HG03025 (cell line): ENCODE results near the gene CLSTN2.
"Not testable (repeated sequence)": the region's sequence is repeated elsewhere in the genome, so short reads cannot be mapped to it uniquely, and the experiment has no call there.

ENCODE experiments used
- ATAC-seq: cut with Tn5 transposase; IDR thresholded peaks from one replicate; pipeline ENCODE4 v1.9.1; 2021; ENCODE audit warnings: mild to moderate bottlenecking, moderate library complexity; ENCODE audit not compliant: unreplicated experiment, low FRiP score

The CLSTN2 gene

DNA sequence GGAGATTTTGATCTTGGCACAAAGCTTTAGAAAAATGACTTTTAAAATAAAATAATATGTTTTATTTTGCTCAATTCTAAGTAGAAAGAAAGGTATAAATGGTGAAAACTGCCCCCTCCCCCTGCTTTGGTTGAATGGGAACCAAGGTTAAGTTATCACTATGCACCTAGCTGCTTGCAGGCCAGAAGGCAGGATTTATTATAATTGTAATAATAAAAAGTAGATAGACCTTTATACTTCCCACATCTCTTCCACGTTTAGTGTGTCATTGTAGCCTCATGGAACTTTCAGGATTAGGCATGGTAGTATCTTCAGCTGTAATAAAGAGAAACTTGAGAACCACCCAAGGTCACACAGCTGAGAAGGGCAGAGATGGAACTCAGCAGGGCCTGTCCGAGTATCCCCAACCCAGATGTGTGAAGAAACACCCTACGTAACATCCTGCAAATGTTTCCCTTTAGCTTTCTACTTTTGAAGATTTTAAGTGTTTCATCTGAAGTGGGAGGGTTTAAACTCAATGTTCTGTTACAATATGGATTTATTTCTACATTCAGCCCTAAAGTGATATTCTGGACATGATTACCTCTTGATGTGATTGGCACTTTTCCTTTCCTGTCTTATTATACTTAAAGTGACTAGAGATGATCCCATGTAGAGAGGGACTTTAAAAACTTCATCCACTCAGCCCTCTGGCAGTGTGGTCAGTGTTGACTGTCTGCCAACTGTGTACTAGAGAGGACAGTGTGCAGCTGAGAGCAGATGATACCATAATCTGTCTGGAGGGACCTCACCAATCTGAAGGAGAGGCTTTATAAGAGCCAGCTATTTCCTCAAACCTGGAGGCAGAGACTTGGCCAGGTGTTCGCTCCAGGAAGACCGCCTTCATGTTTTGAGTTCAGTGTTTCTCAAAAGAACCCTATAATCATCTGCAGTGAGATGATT, 460.4 kb downstream of the CLSTN2 start:
- no peak for ATAC-seq

DNA sequence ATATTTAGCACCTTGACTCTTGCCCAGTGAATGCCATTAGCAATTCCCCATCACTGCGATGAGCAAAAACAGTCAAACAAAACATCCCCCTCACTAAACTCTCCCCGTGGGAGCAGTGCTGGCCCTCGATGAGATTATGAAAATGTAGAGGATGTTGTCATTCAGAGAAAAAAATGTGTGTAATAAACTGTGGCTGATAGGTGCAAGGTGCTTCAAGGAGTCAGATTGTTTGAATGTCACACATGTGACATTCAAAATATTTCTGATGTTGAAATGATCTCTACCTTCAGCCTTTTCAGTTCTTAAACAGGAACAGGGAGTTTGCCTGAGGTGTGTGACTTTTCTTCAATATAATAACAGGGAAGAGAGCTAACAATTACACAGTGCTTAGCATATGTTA, 461.1 kb downstream of the CLSTN2 start:
- no peak for ATAC-seq

DNA sequence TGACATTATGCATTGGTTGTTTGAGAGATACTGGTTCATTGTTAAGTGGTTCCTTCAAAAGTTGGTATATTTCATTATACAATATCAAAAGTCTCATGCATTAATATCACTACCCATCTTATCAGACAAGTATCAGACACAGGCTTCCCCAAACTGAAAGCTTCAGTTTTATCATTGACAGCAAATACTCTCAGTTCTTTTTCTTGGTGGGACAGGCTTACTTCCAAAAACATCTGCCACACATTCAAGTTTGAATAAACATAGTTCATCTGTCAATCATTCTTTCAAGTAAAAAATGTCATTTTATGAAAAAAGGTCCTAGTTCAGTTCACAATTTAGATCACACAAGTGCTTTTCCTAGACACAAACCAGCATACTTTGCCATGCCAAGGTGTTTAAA, 462.9 kb downstream of the CLSTN2 start:
- ATAC-seq, result no peak

DNA sequence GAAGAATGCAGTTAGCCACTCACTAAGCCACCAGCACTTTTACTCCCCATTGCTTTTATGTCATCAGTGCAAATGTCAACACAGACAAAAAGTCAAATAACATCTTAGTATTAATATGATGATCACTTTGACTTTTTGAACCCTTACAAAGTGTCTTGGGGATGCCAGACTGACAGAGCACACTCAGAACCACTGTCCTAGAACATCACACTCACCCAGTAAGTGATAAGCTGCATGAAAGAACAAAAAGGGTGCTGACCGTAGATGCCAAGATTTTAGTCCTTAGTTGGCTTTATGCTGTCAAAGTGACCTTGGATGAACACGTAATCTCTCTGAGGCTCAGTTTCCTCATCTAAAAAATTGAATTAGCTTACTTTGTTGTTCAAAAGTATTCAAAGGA, 463.4 kb downstream of the CLSTN2 start:
- ATAC-seq, result no peak

DNA sequence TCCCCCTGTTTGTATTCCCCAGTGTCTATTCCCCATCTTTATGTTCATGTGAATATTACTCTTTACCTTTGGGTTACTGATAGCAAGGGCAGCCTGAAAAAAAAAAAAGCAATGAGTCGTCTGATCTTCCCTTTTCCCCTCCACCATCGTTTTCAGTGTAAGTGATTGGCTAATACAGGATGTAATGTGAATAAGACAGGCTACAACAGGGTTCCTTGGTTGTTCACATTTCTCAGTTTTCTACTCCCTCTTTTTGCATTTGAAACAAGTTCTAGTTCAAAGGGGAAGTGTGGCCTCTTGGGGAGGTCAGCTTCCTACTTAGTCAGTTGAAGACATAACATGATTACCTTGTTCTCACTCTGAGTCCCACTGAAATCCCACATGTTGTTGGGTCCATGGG, 464.9 kb downstream of the CLSTN2 start:
- no peak for ATAC-seq

DNA sequence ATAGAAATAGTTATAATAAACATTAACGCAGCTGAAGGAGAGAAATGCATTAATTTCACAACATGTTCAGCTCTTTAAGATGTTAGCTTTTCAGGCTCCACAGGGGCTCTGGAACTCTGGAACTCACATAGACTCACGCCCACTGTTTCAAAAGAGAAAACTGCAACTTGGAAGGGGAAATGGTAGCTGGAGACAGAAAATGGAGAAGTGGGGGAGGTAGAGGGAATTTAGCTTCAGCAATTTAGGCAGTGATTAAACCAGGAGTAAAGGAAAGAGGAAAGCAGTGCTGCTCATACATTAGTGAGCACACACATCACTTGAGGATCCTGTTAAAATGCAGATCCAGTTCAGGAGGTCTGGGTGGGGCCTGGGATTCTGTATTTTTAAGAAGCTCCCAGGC, 468.1 kb downstream of the CLSTN2 start:
- ATAC-seq, result no peak

DNA sequence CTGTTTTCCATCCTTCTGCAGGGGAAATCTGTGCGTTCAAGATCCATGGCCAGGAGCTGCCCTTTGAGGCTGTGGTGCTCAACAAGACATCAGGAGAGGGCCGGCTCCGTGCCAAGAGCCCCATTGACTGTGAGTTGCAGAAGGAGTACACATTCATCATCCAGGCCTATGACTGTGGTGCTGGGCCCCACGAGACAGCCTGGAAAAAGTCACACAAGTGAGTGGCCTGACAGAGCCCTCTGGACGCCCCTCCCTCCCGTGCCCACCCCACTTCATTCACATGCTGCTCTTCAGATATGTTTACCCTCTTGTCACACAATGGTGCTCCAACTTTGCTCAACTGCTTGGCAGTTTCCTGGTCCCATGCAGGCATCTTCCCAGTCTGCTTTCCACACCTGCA, 468.6 kb downstream of the CLSTN2 start:
- ATAC-seq, result no peak

DNA sequence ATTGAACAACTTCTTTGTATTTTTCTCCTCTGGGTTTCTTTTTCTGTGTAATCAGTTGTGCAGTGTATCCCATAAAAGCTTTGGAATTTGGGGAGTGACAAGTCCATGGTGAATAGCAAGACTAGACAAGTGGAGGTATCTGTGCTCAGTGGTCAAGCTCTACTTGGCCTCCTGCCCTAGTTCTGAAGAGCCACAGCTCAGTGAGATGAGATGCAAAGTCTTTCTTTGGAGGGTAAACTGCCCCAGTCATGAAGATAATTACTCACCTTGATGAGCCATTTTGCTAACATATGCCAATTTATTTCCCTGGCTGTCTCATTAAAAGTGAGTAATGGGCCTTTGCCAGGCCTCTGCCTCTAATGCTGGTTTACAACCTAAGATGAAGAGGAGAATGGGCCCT, 471.7 kb downstream of the CLSTN2 start:
- no peak for ATAC-seq

DNA sequence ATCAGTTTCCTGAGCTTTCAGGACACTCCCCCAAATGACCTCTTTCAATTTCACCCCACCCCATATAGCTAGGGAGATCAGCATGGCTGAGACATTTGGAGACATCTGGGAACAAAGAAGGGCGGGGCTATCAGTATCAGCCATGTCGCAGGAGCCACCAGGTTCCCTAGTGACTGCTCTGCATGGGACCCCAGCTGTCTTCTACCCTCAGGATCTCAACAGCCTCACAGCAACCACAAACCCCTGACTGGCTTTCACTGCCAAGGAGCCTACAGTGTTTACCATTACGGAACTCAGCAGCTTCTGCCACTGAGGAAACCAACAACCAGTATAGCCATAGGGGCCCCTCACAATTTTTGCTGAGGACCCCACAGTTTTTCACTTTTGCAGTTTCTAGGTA, 473.3 kb downstream of the CLSTN2 start:
- ATAC-seq, result no peak

DNA sequence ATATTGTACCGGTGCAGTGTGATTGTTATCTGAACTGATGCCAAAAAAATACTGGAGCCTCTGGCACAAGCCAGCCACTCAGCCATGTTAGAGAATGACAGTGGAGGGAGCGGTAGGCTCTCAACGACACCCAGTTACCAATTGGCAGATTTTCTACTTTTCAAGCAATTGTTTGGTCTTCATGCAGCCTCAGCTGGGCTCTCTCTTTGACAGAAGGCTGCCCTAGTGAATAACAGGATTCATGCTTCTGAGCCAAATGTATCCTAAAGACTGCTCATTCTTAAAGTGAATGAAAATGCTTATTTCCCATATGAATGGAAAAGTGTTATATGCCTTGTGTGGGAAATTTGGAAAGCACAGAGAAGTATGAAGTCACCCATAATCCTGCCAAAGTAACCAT, 481.7 kb downstream of the CLSTN2 start:
- no peak for ATAC-seq

DNA sequence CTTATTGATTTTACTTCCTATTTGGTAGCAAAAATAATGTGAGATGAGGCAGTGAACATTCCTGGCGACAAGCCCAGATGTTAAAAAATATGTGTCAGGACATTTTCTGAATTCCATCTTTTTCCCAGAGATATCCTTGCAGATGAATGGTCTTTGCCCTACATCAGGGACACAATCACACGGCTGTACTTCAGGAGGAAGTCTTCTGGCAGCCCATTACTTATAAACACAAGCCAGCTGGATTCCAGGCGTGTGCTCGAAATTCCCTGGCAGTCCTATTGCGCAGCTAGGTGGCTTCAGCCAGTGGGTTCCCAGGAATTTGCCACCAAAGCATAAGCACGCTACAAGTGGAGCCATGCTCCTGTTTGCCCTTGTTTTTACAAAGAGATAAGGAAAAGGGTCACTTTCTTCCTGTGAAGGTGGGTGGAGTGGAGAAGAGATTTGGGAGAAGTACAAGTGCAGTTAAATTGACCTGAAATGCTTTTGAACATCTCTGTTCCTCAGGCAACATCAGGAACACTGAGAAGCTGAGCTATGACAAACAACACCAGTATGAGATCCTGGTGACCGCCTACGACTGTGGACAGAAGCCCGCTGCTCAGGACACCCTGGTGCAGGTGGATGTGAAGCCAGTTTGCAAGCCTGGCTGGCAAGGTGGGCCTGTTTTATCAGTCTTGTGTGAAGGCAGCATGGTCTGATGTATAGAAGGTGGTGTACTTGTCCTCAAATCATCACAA, 485.8 kb downstream of the CLSTN2 start:
- ATAC-seq, result no peak

DNA sequence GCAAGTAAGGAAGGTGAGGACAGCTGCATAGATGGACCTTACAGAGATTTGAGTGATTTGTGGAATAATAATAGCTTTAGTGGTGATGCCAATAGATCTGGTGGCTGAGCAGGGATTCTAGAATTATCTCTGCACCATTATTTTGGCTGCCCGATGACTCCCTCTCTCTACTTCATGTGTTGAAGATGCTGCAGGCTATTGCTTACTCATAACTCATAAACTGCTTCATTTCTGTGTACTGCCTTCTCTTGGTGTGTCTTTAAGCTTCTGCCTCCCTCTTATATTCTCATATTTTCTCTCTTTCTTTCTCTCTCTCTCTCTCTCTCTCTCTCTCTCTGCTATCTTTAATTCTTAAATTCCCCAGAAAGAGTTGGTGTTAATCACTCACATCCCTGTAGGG, 486.9 kb downstream of the CLSTN2 start:
- no peak for ATAC-seq

DNA sequence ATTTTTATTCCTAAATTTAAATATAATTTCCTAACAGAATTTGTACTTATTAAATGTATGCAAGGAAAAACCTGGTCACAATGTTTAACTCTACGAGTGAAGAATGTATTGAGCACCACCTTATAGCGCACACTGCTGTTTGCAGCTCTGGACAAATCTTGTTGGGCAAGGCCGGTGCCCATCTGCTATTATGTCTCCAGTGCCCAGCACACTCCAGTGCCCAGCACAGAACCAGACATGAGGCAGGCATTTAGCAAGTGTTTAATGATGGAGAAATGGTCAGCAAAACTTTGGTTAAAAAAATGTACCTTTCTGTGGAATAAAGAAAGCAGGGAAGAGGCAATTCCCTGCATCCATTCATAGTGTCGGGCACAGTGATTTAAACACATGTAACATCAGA, 488.2 kb downstream of the CLSTN2 start:
- ATAC-seq, result no peak

DNA sequence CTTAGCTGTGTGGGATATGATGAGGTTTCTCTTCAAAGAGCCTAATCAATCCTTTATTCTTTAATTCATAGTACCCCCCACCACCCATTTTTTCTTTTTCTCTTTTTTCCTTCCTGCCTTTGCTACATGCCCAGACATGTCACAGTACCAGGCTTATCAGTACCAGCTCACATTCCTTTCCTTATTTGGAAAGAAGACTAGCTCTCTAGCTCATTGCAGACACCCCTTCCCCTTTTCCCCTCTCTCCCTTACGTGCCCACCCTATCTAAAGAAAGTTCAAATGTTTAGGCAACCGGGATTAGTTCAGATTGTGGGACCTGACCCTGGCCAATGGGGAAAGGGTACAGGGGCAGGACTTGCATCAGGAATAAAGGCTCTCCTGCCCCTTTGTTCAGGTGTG, 488.6 kb downstream of the CLSTN2 start:
- ATAC-seq, result not testable (repeated sequence)

DNA sequence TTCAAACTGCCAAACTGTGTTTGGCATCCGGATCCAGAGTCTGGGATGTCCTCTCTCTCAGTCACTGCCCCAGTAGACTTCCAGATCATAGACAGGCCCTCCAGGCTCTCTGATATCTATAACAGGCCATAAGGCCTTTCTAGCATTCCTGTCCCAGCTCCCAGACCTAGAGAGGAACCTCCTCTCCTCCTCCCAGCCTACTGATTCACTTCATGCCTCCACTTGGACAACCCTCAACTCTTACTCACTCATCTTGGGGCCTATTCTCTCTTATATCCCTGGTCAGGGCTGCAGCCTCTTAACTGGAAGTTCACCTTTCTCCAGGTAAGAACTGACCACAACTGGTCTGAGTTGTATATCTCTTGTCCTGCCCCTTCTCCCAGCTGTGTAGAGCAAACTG, 489.2 kb downstream of the CLSTN2 start:
- no peak for ATAC-seq

DNA sequence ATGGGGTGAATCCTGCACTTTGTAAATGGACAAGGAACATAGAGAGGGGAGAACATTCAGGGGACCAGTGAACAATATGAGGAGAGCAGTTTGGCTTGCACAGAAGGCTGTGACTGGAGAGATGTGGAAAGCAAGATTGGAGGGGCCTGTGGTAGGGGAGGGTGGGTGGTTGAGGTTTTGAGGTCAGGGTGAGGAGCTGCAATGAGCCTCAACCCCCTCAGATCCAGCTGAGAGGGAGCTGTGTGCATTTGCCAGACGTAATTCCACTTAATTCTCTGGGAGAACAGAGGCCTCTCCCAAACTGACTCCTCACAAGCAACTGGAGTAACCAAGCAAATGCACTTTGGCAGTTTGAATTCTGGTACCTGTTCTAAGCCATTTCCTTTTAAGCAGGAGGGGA, 489.7 kb downstream of the CLSTN2 start:
- ATAC-seq, result no peak

DNA sequence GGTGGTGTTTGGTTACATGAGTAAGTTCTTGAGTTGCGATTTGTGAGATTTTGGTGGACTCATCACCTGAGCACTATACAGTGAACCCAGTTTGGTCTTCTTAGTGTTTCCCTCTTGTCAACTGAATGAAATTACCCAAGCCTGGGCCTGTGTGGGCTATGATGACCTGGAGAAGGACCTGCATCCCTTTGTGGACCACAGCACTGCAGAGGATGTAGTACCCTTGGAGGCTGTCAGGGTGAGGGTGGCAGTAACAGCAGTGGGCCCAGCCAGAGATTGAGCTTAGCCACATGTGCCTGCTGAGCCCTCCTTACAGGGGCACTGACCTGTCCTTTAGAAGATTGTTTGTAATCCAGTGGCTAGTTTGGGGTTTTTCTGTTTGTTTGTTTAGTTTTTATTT, 492.8 kb downstream of the CLSTN2 start:
- no peak for ATAC-seq

DNA sequence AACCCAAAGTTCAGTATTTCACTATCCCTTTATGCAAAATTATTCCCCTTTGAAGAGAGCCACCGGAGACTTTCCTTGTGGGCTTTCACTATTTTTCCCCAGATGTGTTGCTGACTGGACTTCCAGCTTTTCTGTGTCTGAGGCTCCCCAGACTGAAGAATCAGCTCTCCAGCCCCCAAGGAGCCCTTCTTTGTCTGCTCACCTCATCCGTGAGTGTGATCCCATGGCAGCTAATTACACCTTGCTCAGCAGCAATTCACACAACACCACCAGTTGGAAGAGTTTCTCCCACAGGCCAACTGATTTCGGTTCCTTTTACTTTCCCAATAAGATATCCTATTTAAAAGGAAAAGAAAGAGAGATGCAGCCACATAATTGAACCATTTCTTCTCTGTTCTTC, 493.4 kb downstream of the CLSTN2 start:
- no peak for ATAC-seq

DNA sequence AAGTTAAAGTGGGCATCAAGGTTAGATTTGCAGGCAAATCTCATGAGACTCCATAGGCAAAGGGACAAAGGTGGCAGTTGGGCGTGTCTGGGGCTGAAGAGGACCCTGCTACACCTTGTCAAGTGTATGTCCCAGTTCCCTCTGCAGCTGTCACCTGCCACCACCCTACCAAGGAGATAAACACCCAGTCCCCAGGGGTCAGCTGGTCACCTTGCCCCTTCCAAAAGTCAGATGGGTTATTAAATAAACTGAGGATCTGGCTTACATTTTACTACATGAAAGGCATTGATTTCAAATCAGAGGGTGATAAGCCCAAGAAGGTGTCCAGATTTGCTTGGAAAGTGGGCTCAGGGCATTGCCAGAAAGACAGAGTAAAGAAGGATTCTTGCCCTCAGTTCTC, 494.8 kb downstream of the CLSTN2 start:
- ATAC-seq, result no peak

DNA sequence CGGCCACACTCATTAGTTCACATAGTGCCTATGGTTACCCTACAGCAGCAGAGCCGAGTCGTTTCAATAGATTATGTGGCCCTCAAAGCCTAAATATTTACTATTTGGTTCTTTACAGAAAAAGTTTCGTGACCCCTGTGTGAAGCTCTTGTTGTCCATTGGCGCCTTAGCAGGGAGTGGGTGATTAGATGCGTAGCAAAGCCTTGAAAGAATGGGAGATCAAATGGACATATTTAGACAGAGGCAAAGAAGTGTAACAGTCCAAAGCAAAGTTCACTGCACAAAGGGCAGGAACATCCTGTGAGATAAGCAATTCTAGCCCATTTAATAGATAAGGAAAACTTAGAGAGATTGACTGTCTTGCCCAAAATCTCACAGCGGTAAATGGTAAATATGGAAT, 495.5 kb downstream of the CLSTN2 start:
- no peak for ATAC-seq

DNA sequence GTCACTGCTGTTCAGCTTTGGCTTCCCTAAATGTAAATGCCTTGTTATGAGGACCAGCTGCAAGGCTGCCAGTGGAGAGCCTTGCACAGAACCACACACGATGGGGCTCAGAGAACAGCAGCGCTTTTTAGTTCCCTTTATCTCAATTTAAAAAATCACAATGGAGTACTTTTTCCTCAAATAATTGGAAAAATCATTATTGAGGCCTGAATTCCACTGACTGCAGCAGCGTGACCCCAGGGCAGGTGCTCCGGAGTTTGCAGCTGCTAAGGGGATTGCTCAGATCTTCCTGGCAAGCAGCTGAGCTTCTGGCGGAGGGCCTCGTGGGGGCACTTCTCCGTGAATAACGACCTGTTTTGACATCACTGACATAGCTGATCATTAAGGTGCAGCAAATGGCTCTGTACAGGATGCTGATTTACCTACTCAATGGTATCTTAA, 497.3 kb downstream of the CLSTN2 start:
- no peak for ATAC-seq

DNA sequence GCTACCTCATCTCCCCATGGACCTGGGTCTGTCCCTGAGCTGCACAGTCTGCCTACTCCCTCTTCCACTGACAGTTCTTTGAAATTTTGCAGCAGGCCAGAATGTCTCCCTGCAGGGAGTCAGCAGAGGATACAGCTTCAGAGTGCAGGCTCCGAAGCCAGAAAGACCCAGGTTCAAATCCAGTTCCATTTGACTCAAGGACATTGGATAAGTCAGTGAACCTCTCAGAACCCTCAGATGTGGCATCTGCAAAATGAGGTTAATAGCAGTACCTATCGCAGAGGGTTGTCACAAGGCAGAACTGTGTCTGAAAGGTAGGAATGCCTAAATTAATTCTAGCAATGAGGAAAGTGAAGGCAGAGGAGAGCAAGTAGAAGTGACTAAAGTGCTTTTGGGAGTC, 498.4 kb downstream of the CLSTN2 start:
- ATAC-seq, result no peak
